ENCODE data around the gene CXCL16.

CXCL16 gene, protein sequence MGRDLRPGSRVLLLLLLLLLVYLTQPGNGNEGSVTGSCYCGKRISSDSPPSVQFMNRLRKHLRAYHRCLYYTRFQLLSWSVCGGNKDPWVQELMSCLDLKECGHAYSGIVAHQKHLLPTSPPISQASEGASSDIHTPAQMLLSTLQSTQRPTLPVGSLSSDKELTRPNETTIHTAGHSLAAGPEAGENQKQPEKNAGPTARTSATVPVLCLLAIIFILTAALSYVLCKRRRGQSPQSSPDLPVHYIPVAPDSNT

DNA sequence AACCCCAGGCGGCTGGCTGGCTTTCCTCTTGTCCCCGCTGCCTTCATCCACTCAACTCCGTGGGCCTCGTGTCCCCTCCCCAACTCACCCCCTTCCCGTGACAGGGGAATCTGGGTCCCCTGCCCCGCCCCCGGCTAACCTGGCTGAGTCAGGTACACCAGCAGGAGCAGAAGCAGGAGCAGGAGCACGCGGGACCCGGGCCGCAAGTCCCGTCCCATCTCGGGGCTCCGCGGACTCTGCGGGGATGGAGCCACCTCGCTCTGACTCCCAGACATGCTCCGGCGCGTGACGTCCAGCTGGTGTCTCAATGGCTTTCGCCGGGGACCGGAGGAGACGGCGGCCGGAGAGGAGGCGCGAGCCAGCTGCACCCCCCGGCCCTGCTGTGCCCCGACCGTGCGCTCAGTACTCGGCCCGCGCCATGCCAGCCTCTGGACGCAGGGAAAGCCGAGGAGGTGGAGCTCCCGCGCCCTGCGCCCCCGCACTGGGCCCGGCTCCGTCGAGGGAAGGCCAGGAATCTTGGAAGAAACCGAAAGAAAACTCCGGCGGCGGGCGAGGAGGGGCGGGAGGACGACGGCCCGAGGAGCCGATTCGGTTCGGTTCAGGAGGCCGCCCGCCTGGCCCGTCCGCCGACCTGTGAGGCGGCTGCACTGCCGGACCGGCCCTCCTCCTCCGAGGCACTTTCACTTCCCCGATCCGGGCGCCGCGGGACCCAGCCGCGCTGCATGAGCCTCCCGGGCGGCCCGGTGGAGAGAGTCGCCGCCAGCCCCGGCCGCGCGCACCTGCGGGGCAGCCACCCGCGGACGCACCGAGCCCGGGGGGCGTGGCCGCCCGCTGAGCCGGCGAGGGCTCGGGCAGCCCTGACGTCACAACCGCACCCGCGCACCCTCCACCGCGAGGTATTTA is at the start of gene CXCL16, which contains the start of gene ZMYND15:
Gene CXCL16 (minus strand): TSS at position 807 of the 903 bp plus-strand sequence. CDS start 589 bp downstream, at position 218.
Gene ZMYND15 (plus strand): TSS at position 712 of the 903 bp plus-strand sequence. CDS start 716 bp downstream, outside the sequence.
- DNase-seq (ENCODE audit: low read depth): peak; percentile 49

DNA sequence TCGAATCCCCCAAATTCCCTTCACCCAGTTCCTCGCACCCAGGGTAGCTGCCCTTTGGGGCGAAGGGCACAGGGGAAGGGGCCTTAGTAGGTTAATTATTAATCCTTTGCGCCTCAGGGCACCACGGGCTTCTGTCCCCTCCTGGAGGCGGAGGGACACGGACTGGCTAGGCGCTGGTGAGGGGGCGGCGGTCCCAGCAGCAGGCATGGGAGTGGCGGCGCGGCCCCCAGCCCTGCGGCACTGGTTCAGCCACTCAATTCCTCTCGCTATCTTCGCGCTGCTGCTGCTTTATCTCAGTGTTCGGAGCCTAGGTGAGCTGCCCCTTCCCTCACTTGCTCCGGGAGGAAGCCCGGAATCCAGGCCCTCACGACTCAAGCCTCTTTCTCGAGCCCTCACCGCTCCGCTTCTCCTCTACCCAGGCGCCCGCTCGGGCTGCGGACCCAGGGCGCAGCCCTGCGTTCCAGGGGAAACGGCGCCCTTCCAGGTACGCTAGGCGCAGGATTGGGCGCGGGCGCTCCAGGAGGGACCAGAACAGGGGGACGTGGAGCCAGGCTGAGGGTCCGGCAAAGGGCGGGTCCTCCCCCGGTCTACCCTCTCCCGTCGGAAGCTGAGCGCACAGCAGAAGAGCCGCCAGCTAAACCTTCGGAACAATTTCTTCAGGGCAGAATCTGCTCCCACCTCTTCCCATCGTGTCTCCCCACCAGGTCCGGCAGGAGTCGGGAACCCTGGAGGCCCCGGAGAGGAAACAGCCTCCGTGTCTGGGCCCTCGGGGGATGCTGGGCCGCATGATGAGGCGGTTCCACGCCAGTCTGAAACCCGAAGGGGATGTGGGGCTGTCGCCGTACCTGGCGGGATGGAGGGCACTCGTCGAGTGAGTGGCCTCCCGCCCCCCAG is 49.3 kb upstream of the CXCL16 start, which contains the start of gene GLTPD2:
Gene GLTPD2 (plus strand): TSS at position 158 of the 894 bp plus-strand sequence. CDS start 48 bp downstream, at position 206.
- no peak for DNase-seq (ENCODE audit: low read depth)

DNA sequence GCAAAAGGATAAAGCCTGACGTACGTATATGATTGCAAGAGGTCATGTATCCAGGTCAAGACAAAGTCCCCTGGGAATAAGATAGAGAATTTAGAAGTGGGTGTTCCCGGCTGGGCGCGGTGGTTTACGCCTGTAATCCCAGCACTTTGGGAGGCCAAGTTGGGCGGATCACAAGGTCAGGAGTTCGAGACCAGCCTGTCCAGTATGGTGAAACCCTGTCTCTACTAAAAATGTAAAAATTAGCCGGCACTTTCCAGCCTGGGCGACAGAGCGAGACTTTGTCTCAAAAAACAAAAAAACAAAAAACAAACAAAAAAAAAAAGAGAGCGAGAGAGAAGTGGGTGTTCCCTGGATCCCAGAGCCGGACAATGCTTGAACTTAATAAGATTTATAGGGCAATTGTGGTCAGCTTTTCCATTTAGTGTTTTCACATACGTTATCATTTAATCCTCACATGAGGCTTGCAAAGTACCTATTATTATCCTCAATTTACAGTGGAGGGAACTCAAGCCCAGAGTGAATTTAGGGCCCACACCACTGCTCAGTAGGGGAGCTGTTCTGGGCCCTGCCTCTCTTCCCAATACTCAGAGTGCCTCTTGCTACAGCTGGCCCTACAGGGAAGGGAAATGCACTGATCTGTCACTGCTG is 48.6 kb upstream of the CXCL16 start:
- DNase-seq (ENCODE audit: low read depth): no peak

DNA sequence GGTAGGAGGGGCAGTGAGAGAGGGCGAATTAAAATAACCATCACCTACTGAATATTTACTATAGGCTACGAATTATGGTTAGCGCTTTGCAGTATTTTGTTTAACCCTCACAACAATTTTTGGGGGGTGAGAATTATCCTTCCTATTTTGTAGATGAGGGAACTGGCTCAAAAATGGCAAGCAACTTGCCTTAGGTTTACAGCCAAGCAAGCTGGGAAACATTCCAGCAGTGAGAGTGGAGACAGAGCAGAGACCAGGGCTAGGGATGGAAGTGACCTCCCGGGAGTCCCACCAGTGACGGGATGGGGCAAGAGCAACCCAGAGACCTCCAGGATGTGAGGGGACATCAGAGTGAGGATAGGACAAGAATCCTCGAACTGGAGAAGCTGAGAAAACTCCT is 46.8 kb upstream of the CXCL16 start:
- DNase-seq (ENCODE audit: low read depth): no peak

DNA sequence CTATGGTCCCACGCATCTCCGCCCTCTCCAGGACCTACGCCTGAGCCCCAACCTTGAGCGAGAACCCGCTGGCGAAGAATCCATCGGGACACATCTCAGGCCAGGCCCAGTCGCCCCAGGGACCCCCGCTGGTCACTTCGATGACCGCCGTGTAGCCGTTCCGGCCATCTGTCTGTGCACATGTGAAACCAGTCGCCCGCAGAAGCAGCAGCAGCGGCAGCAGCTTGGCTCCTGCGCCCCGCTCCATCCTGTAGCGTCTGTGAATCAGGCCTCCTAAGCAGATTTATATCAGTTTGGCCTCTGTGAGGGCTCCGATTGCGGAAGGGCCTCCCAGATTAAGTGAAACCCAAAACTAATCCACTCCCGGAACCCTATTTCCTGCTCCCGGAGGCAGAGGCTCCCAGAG is 46.4 kb upstream of the CXCL16 start, which contains the start of gene VMO1:
Gene VMO1 (minus strand): TSS at position 259 of the 406 bp plus-strand sequence. CDS start 12 bp downstream, at position 247.
- DNase-seq (ENCODE audit: low read depth): peak; percentile 28

DNA sequence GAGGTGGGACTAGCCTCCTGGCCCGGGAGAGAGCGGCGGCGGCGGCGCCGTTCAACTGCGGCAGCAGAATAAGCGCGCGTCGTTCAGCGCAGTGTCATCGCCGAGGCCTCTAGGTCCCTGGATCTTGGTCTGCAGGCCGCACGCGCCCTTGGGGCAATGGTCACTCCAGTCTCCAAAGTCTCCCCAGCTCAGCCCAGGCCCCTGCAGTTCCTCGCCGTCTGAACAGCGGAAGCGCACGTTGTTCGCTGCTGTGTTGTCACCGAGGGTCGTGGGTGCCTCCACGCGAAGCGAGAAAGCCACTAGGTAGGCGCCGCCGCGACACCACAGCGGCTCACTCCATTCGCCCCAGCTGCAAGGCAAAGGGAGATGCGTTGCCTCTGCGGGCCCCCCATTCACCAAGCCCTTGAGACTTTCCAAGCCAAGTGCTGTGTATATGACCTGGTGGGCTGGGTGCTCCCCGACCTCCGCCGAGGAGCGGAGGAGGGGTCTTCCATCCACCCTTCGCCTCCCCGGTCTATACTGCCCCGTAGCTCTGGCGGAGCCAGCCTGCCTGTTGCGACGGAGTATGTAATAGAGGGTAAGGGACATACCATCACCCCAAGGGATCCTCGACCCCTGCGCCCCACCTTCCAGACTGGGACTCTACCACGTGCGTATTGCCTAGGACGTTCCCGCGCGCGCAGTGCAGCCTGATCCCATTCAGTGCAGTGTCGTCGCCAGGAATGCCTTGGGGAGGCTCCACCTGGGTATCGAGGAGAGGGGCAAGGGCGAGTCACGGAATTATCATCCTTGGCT is 45.8 kb upstream of the CXCL16 start:
- no peak for DNase-seq (ENCODE audit: low read depth)

DNA sequence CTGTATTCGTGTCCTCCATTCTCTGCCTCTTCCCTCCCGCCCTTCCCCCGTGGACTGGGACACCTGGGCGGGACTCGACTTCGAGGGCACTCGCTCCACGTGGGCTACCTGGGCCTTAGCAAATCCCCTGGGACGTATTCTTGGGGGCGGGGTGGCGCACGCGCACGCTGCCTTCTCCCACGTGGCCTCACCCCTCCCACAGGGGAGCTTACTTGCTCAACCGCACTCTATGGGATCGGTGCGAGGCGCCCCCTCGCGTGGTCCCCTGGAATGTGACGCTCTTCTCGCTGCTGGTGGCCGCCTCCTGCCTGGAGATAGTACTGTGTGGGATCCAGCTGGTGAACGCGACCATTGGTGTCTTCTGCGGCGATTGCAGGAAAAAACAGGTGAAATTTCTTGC is 42.9 kb upstream of the CXCL16 start:
- no peak for DNase-seq (ENCODE audit: low read depth)

DNA sequence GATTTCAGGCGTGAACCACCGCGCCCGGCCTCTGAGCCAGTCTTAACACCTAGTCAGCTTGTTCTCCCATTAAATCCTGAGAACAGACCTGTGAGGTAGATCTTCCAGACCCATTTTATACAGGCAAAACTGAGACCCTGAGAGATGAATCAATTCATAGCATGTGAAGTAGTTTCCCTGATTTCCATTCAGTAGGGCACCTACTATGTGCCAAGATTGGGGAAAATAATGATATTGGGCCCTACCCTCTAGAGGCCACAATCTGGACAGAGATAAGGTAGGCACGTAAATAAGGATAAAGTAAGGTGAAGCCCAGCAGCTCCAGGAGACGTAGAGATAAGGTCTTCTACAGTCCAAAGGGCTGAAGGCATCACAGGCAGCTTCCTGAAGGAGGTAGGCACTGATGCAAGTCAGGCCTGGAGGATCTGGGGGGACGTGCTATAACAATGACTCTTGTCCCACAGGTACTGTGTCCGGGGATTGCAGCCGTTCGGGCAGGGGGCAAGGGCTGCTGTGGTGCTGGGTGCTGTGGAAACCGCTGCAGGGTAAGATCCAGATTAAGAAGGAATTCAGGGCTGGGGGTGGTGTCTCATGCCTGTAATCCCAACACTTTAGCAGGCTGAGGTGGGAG is 40.7 kb upstream of the CXCL16 start:
- DNase-seq (ENCODE audit: low read depth): no peak

DNA sequence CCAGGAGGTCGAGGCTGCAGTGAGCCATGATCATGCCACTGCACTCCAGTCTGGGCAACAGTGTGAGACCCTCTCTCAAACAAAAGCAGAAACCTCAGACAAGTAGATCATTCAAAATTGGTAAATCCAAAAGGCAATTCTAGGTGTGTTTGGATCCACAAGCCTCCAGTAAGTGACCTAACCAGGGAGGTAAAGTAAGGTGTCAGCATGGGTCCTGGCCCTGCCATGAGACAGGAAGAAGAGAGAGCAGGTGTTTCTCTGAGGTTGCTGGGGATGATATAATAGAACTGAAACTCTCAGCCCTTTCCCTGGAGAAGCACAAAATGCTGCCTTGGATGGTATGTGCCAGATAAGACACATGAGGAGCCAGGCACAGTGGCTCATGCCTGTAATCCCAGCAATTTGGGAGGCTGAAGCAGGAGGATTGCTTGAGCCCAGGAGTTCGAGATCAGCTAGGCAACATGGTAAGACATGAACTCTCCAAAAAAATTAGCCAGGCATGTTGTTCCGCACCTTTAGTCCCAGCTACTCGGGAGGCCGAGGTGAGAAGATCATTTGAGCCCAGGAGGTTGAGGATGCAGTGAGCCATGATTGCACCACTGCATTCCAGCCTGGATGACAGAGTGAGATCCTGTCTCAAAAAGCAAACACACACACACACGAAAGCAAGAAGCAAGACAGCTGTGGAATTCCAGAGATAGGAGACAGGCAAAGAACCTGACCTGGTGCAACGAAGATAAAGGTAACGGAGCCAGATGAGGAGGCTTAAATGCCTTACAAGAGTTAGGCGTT is 38.4 kb upstream of the CXCL16 start:
- DNase-seq (ENCODE audit: low read depth): no peak

DNA sequence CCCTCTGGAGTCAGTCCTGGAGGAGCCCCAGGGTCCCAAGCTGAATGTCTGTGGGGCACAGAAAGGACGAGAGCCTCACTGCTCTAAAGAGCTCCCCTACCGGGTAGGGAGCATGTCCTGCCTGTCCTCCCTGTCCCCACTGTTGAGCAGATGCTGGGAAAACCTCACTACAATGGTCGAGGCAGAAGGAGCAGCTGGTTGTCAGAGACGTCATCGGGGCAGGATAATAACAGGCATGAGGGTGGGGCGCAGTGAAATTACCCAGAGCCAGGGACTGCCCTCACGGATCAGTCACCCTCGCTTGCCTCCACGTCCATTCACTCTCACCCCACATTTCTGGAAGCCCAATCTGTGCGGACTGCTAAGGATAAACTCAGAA is 32.5 kb upstream of the CXCL16 start:
- DNase-seq (ENCODE audit: low read depth): no peak

DNA sequence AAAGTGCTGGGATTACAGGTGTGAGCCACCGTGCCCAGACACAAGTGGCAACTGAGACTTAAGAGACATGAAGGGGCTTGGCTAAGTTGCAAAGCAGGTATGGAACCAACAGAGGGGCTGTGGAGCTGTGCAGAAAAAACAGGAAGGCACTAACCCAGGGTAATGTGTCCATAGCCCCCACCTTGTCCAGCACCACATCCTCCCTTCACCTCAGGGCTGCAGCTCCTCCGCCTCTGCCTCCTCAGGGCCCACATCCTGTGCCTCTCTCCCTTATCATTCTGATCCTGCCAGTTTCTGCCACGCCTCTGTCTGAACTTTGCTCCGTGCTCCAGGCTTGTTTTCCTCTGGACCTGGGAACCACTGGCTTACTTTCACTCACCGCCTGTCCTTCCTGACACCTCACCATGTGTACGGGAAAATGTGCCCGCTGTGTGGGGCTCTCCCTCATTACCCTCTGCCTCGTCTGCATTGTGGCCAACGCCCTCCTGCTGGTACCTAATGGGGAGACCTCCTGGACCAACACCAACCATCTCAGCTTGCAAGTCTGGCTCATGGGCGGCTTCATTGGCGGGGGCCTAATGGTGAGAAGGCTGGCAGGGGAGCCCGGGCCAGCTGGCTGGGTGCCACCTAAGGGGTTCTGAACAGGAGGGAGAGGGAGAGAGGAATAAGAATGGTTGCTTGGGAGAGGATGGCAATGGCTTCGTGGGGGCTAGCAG is 31.9 kb upstream of the CXCL16 start, which contains the start of gene TM4SF5:
Gene TM4SF5 (plus strand): TSS at position 368 of the 716 bp plus-strand sequence. CDS start 37 bp downstream, at position 405.
- DNase-seq (ENCODE audit: low read depth): no peak

DNA sequence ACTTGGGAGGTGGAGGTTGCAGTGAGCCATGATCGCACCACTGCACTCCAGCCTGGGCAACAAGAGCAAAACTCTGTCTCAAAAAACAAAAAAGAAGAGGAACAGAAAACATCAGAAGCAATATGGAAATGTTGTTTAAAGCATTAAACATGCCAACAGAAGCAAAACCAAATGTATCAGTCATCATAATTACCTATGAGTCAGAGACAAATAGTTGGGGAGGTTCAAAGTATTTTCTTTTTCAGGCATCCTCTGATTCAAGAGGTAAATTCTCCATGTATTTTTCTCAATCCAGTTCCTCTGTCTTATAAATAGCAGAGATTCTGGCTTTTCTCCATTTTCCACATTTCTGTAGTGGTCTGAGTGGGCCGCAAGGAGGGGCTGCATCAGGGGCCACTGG is 29.9 kb upstream of the CXCL16 start:
- peak; percentile 64 for DNase-seq (ENCODE audit: low read depth)

DNA sequence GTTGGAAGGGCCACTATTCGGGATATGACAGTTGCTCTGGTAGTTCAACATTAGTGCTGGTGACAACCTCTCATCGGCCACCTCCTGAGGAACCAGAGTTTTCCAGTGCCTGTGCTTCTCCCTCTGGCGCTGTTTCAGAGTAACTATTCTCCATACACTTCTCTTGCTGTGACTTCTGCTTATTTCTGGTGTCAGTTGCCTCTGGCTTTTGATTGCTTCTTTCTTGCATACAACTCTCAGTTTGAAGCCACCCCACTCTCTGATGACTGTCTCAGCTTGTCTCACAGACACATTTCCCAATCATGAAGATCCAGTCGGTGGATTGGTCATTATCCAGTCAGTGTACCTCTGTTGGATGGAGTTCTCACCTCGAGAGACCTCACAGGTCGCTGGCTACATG is 28.6 kb upstream of the CXCL16 start:
- DNase-seq (ENCODE audit: low read depth): no peak

DNA sequence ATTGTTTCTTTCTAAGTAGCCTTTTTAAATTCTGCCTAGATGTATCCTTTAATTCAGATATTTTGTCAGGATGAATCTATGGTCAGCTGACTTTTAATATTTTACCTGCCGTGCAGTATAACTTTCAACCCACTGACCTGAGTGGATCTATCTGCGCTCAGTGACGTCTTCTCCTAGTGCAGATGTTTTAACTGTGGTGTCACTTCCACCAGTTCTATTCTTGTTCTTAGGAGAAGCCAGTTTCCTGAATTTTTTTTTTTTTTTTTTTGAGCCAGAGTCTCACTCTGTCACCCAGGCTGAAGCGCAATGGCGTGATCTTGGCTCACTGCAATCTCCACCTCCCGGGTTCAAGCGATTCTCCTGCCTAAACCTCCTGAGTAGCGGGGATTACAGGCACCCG is 27.0 kb upstream of the CXCL16 start:
- DNase-seq (ENCODE audit: low read depth): no peak

DNA sequence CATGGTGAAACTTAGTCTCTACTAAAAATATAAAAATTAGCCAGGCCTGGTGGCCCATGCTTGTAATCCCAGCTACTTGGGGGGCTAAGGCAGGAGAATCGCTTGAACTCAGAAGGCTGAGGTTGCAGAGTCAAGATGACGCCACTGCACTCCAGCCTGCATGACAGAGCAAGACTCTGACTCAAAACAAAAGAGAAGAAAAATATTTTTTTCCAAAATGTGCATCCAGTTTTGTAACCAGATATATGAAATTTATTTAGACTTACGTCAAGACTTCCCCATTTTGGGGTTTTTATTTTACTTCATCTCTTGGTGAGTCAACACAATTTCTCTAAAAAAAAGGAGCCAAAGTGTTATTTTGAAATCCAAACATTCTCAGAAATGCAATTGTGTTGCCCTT is 26.5 kb upstream of the CXCL16 start:
- DNase-seq (ENCODE audit: low read depth): no peak

DNA sequence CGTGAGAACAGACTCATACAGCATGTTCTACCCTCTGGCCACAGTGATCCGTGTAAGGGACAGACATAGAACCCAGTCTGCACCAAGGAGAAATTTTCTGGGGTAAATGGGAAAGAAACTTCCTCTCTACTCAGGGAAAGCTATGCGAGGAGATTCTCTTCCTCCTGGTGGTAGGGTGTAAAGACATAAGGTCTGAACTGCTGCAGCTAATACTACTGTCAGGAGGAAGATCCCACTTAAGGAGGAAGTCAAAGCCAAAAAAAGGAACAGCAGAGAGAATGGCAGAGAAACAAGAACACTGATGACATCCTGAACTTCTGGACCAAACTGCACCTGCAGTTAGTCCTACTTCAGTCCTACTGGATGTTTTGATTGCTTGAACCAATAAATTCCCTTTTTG is 24.9 kb upstream of the CXCL16 start:
- DNase-seq (ENCODE audit: low read depth): no peak

DNA sequence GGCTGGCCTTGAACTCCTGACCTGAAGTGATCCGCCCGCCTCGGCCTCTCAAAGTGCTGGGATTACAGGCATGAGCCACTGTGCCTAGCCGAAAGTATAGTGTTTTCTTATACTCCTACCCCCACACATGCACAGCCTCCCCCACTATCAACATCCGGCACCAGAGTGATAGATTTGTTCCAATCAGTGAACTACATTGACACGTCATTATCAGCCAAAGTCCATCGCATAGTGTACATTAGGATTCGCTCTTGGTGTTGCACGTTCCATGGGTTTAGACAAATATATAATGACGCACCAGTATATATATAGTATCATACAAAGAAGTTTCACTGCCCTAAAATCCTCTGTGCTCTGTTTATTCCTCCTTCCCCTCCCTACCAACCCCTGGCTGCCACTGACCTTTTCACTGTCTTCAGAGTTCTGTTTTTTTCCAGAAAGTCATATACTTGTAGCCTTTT is 20.1 kb upstream of the CXCL16 start:
- DNase-seq (ENCODE audit: low read depth): no peak

DNA sequence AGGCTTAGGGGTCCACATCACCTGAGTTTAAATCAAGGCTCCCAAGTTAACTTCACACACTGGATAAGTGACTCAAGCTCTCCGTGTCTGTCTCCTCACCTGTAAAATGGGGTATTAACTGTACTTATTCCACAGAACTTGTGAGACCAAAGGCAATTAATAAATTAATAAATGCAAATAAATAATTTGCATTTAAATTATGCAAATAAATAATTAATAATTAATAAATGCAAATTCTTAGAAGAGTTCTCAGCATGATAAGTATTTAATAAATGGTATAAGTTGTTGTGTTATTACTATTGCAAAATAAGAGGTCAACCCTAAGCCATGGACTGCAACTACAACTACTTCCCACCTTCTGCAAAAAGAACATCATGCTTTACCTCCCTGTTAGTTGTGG is 13.7 kb upstream of the CXCL16 start:
- DNase-seq (ENCODE audit: low read depth): no peak
